ENCODE data around the gene SMIM38. TPM values are rescaled to one million over a fixed set of nuclear protein-coding genes. Genes with fewer than 3 reads are reported as not detected.

The SMIM38 gene
- total RNA-seq, 1 donor from 2014 or later, result 0.26 TPM

DNA sequence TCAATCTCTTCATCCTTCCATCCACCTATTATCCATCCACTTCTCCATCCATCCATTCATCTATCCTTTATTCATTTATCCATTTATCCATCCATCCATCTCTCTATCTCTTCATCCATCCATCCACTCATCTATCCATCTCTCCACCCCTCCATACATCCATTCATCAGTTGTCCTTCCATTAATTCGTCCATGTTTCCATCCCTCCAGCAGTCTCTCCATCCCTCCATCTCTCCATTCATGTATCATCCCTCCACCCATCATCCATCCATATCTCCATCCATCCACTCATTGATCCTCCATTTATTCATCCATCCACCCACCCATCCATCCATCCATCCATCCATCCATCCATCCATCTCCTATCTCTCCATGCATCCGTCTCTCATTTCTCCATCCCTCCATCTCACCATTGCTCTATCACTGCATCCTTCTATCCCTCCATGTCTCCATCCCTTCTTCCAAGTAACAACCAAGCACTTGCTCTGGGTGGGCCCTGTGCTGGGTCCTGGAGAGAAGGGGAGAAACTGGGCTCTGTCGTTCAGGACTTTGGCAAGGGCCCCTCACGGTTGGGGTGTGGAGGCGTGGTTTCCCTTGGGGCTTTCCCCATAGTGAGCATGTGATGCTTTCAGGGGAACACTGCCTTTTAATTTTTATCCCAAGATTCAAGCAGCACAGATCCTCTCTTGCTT, 43.3 kb downstream of the SMIM38 start:
- no peak for FAIRE-seq

GRCh38 chr11:69199583-69200315, 44.0 kb downstream of the SMIM38 start:
- peaks cover 3% of the 10 kb centered on the region for H3K27me3 ChIP-seq (ENCODE audit: control insufficient read depth, insufficient read depth, low read length)
- TF ChIP-seq, protein P1, sequence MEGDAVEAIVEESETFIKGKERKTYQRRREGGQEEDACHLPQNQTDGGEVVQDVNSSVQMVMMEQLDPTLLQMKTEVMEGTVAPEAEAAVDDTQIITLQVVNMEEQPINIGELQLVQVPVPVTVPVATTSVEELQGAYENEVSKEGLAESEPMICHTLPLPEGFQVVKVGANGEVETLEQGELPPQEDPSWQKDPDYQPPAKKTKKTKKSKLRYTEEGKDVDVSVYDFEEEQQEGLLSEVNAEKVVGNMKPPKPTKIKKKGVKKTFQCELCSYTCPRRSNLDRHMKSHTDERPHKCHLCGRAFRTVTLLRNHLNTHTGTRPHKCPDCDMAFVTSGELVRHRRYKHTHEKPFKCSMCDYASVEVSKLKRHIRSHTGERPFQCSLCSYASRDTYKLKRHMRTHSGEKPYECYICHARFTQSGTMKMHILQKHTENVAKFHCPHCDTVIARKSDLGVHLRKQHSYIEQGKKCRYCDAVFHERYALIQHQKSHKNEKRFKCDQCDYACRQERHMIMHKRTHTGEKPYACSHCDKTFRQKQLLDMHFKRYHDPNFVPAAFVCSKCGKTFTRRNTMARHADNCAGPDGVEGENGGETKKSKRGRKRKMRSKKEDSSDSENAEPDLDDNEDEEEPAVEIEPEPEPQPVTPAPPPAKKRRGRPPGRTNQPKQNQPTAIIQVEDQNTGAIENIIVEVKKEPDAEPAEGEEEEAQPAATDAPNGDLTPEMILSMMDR (IDR thresholded peaks at IDR 0.05; ENCODE audit: insufficient read depth, low read length, severe bottlenecking), result no peak
- DNase-seq (ENCODE audit: low read depth) (peak; percentile 39), FAIRE-seq (no peak)
- H3K36me3 ChIP-seq (ENCODE audit: control insufficient read depth, insufficient read depth, low read length), result no peaks in the 10 kb centered on the region
- H3K4me3 ChIP-seq (ENCODE audit: low read depth, low read length), result no peak overlapping the region

More for the DNA sequence above, 43.3 kb downstream of the SMIM38 start:
- Histone ChIP-seq H3K36me3 (ENCODE audit: control insufficient read depth, insufficient read depth, low read length) (no peaks in the 10 kb centered on the region), H3K27me3 (ENCODE audit: control insufficient read depth, insufficient read depth, low read length) (peaks cover 3% of the 10 kb centered on the region), H3K4me3 (ENCODE audit: low read depth, low read length) (no peak overlapping the region)
- TF ChIP-seq, protein P1 (IDR thresholded peaks at IDR 0.05; ENCODE audit: insufficient read depth, low read length, severe bottlenecking), result no peak
- DNase-seq (ENCODE audit: low read depth), result no peak

DNA sequence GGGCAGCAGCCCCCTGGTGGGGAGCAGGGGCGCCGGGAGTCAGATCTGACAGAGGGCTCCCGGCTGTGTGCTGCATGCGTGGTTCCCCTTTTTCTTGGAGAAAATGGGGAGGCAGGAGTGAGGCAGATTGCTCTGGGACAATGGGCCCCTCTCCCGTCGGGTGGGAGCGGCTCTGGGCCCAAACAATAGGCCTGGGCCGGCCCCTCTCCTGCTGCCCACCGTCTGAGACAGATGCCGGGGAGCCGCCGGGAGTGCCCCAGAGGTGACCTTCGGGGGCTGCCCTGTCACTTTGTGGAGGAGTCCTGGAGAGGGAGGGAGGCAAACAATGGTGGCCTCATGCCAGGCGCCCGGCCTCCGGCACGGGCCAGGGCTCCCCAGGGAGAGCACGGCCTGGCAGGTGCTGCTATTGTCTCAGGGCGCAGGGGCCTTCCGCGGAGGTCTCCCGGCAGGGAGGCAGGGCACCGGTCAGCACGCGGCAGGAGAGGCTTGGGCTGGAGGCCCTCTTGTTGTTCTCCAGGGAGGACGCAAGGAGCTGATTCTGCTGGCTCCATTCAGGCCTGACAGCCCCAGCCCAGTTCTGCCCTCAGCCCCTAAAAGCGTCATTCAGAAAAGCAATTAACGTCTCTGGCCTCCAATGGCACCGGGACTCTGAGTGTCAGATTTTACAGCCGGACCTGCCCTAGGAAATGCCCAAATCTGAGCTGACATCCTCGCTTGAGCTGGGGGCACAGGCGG, 44.8 kb downstream of the SMIM38 start:
- FAIRE-seq (no peak), DNase-seq (ENCODE audit: low read depth) (no peak)
- TF ChIP-seq, protein P1 (IDR thresholded peaks at IDR 0.05; ENCODE audit: insufficient read depth, low read length, severe bottlenecking), result no peak
- H3K27me3 ChIP-seq (ENCODE audit: control insufficient read depth, insufficient read depth, low read length), result peaks cover 3% of the 10 kb centered on the region
- no peak overlapping the region for H3K4me3 ChIP-seq (ENCODE audit: low read depth, low read length)
- H3K36me3 ChIP-seq (ENCODE audit: control insufficient read depth, insufficient read depth, low read length), result no peaks in the 10 kb centered on the region

- Histone ChIP-seq H3K36me3 (ENCODE audit: control insufficient read depth, insufficient read depth, low read length) (no peaks in the 10 kb centered on the region), H3K27me3 (ENCODE audit: control insufficient read depth, insufficient read depth, low read length) (peaks cover 3% of the 10 kb centered on the region), H3K4me3 (ENCODE audit: low read depth, low read length) (no peak overlapping the region)
- DNase-seq (ENCODE audit: low read depth), result no peak
- TF ChIP-seq, protein P1 (IDR thresholded peaks at IDR 0.05; ENCODE audit: insufficient read depth, low read length, severe bottlenecking), result no peak
- FAIRE-seq, result peak; percentile 94
These were observed 45.3 kb downstream of the SMIM38 start for GRCh38 chr11:69201066-69201365.

- TF ChIP-seq, protein P1 (IDR thresholded peaks at IDR 0.05; ENCODE audit: insufficient read depth, low read length, severe bottlenecking), result no peak
- FAIRE-seq (no peak), DNase-seq (ENCODE audit: low read depth) (no peak)
- Histone ChIP-seq H3K36me3 (ENCODE audit: control insufficient read depth, insufficient read depth, low read length) (no peaks in the 10 kb centered on the region), H3K4me3 (ENCODE audit: low read depth, low read length) (no peak overlapping the region), H3K27me3 (ENCODE audit: control insufficient read depth, insufficient read depth, low read length) (peaks cover 3% of the 10 kb centered on the region)
These were observed 46.1 kb downstream of the SMIM38 start for GRCh38 chr11:69201764-69202370.
